K562 (cell line): ENCODE data around the gene PILRA. TPM values are rescaled to one million over a fixed set of nuclear protein-coding genes. Genes with fewer than 3 reads are reported as not detected.

Experiments used
- BCOR ChIP-seq: fragments of 450-650 bp; IDR thresholded peaks from 2 replicates; pipeline ENCODE4 v1.6.1; 2016
- BRD4 ChIP-seq: fragments of 200-600 bp; sonication (generic); IDR thresholded peaks from 2 replicates; pipeline ENCODE4 v1.6.1; 2017; ENCODE audit warnings: inconsistent platforms
- CREM ChIP-seq: IDR thresholded peaks from 2 replicates; pipeline ENCODE4 v1.6.1; 2014; ENCODE audit warnings: antibody characterized with exemption, low read depth
- FOXO4 ChIP-seq: fragments of 450-650 bp; formaldehyde crosslinking; IDR thresholded peaks from 2 replicates; pipeline ENCODE4 v1.4.0; 2020; ENCODE audit warnings: mild to moderate bottlenecking, moderate library complexity
- FUS ChIP-seq: fragments of 200-400 bp; formaldehyde crosslinking; optimal IDR thresholded peaks from 2 replicates; pipeline ENCODE3; 2017; ENCODE audit warnings: low read depth, low read length
- KLF16 ChIP-seq: IDR thresholded peaks from 2 replicates; pipeline ENCODE4 v1.6.1; 2016; ENCODE audit warnings: antibody characterized with exemption
- MAFK ChIP-seq: IDR thresholded peaks from 2 replicates; pipeline ENCODE4 v1.6.1; 2011; ENCODE audit warnings: low read length, improper control_type of control experiment
- SNRNP70 ChIP-seq: fragments of 200-400 bp; formaldehyde crosslinking; optimal IDR thresholded peaks from 2 replicates; pipeline ENCODE3; 2017; ENCODE audit warnings: low read depth, low read length
- STAT5A ChIP-seq: IDR thresholded peaks from 2 replicates; pipeline ENCODE4 v1.6.1; 2012; ENCODE audit warnings: low read length, inconsistent platforms, borderline replicate concordance
- SUPT5H ChIP-seq: fragments of 450-650 bp; IDR thresholded peaks from 2 replicates; pipeline ENCODE4 v1.6.1; 2016
- TEAD4 ChIP-seq, 2 experiments: sonication (generic) in 1 of 2; formaldehyde crosslinking in 1 of 2; IDR thresholded peaks; 2 replicates each; pipeline versions ENCODE4 v1.6.1 to v1.8.0; 2012 to 2022; ENCODE audit warnings: borderline replicate concordance in 1 of 2, inconsistent platforms in 1 of 2, low read length in 1 of 2, mild to moderate bottlenecking in 1 of 2, missing genetic modification reagents in 1 of 2
- YBX1 ChIP-seq: fragments of 450-650 bp; IDR thresholded peaks from 2 replicates; pipeline ENCODE4 v1.7.1; 2016; ENCODE audit warnings: mild to moderate bottlenecking
- ZBTB40 ChIP-seq, 2 experiments: fragments of 450-650 bp in 1 of 2; sonication (generic) in 1 of 2; formaldehyde crosslinking in 1 of 2; IDR thresholded peaks; 2 replicates each; pipeline versions ENCODE4 v1.7.1 to v1.9.0; 2016 to 2022; ENCODE audit warnings: inconsistent platforms in 1 of 2, mild to moderate bottlenecking in 1 of 2, missing genetic modification reagents in 1 of 2
- ZNF354B ChIP-seq: fragments of 250-450 bp; sonication (Bioruptor Pico); IDR thresholded peaks from 2 replicates; pipeline ENCODE4 v1.4.0; 2020
- ZNF707 ChIP-seq: fragments of 250-450 bp; sonication (Bioruptor Pico); conservative IDR thresholded peaks from 2 replicates; pipeline ENCODE4 v1.8.0; 2022; ENCODE audit warnings: inconsistent platforms, mild to moderate bottlenecking, moderate library complexity
- polyA plus RNA-seq, 8 experiments: library from polyadenylated mRNA; depleted of rRNA in 4 of 8; stranded (reverse) in 5 of 8; unstranded in 3 of 8; fragments of >200 nt; fragmentation: Nextera tagmentation in 2 of 8; fragmentation: Illumina TruSeq in 1 of 8; extraction: Ambion mirVana in 2 of 8; extraction: Trizol in 1 of 8; gene quantifications; 2 replicates each; pipeline versions ENCODE4 v1.2.1 to v1.2.3, GENCODE V29; 2011 to 2014; ENCODE audit warnings: inconsistent platforms in 1 of 8, missing spikeins in 1 of 8
- total RNA-seq, 7 experiments: library from RNA; depleted of rRNA in 6 of 7; stranded (reverse); fragments of >200 nt in 6 of 7; fragmentation: Illumina TruSeq in 2 of 7; extraction: Trizol in 2 of 7; gene quantifications; 2 replicates each; pipeline versions ENCODE4 v1.2.1 to v1.2.3, GENCODE V29; 2011 to 2021; ENCODE audit warnings: low replicate concordance in 1 of 7
- TF ChIP-seq, protein P1 (sequence below): fragments of 450-650 bp; IDR thresholded peaks from 2 replicates; pipeline ENCODE4 v1.7.1; 2018; ENCODE audit warnings: mild to moderate bottlenecking, low read depth; ENCODE audit not compliant: partially characterized antibody

PILRA gene
- total and polyA plus RNA-seq, 9 of the 15 experiments (the other 6 are each of a cell fraction or from before 2014, with no cell fraction given), result 0.13 to 1.8 (median 0.62) TPM

- TF ChIP-seq TEAD4 (IDR thresholded peaks at IDR 0.05; ENCODE audit: low read length), result no peak
- TF ChIP-seq TEAD4 (CRISPR knock-in tag; IDR thresholded peaks at IDR 0.05; ENCODE audit: borderline replicate concordance), result no peak
- TF ChIP-seq ZNF354B, result 0 out of 2 replicates have a peak, but pooled peaks have one; percentile 35
- TF ChIP-seq STAT5A, result 0 out of 2 replicates have a peak, but pooled peaks have one; percentile 40
- TF ChIP-seq SUPT5H, result peak; percentile 95
- TF ChIP-seq, protein P1, sequence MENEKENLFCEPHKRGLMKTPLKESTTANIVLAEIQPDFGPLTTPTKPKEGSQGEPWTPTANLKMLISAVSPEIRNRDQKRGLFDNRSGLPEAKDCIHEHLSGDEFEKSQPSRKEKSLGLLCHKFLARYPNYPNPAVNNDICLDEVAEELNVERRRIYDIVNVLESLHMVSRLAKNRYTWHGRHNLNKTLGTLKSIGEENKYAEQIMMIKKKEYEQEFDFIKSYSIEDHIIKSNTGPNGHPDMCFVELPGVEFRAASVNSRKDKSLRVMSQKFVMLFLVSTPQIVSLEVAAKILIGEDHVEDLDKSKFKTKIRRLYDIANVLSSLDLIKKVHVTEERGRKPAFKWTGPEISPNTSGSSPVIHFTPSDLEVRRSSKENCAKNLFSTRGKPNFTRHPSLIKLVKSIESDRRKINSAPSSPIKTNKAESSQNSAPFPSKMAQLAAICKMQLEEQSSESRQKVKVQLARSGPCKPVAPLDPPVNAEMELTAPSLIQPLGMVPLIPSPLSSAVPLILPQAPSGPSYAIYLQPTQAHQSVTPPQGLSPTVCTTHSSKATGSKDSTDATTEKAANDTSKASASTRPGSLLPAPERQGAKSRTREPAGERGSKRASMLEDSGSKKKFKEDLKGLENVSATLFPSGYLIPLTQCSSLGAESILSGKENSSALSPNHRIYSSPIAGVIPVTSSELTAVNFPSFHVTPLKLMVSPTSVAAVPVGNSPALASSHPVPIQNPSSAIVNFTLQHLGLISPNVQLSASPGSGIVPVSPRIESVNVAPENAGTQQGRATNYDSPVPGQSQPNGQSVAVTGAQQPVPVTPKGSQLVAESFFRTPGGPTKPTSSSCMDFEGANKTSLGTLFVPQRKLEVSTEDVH, result peak; percentile 62
- TF ChIP-seq SNRNP70, result no peak
- TF ChIP-seq MAFK, result peak; percentile 64
- no peak for TF ChIP-seq BCOR
- TF ChIP-seq YBX1, result no peak
- TF ChIP-seq ZNF707 (CRISPR knock-in tag), result no peak
- no peak for TF ChIP-seq FOXO4 (CRISPR knock-in tag)
- peak; percentile 30; the same call in 1 of the 2 replicates for TF ChIP-seq BRD4
- TF ChIP-seq KLF16, result 0 out of 2 replicates have a peak, but pooled peaks have one; percentile 4
- no peak for TF ChIP-seq FUS
- TF ChIP-seq CREM, result peak; percentile 95
- no peak for TF ChIP-seq ZBTB40 (IDR thresholded peaks at IDR 0.05)
- no peak for TF ChIP-seq ZBTB40 (CRISPR knock-in tag; IDR thresholded peaks at IDR 0.05)
Observed at GRCh38 chr7:100428967-100429636, 55.8 kb downstream of the PILRA start (continued).
